NT2/D1 (cell line): ENCODE data around the gene POLRMT.
"Not testable (repeated sequence)": the region's sequence is repeated elsewhere in the genome, so short reads cannot be mapped to it uniquely, and the experiment has no call there.

Experiments
- DNase-seq: peaks from one replicate; pipeline ENCODE4 v3.0.0-alpha.2; 2011; ENCODE audit warnings: low read depth, low spot score
- H3K27me3 ChIP-seq: 2 replicates; pipeline ENCODE4 v1.6.0; 2011; ENCODE audit warnings: mild to moderate bottlenecking; ENCODE audit not compliant: insufficient read length, insufficient read depth
- H3K36me3 ChIP-seq: 2 replicates; pipeline ENCODE4 v1.6.1; 2011; ENCODE audit warnings: mild to moderate bottlenecking, low read length, mixed read lengths; ENCODE audit not compliant: insufficient read depth, insufficient read length
- H3K4me1 ChIP-seq: 2 replicates; pipeline ENCODE4 v1.5.1; 2011; ENCODE audit not compliant: insufficient read depth, insufficient read length
- H3K4me3 ChIP-seq: 2 replicates; pipeline ENCODE4 v1.5.1; 2011; ENCODE audit warnings: low read depth; ENCODE audit not compliant: insufficient read length
- H3K9ac ChIP-seq: 2 replicates; pipeline ENCODE4 v1.6.0; 2011; ENCODE audit warnings: low read depth; ENCODE audit not compliant: insufficient read length
- H3K9me3 ChIP-seq: 2 replicates; pipeline ENCODE4 v1.5.1; 2011; ENCODE audit warnings: mild to moderate bottlenecking, low read length; ENCODE audit not compliant: insufficient read depth
- SUZ12 ChIP-seq: IDR thresholded peaks from 2 replicates; pipeline ENCODE4 v1.6.1; 2011; ENCODE audit not compliant: insufficient read length, insufficient read depth; ENCODE audit errors: extremely low read depth
- YY1 ChIP-seq: IDR thresholded peaks from 2 replicates; pipeline ENCODE4 v1.6.1; 2011; ENCODE audit not compliant: insufficient read length, insufficient read depth
- ZNF274 ChIP-seq: IDR thresholded peaks from 2 replicates; pipeline ENCODE4 v1.6.1; 2011; ENCODE audit warnings: mild to moderate bottlenecking, low read depth, low read length

POLRMT gene

DNA sequence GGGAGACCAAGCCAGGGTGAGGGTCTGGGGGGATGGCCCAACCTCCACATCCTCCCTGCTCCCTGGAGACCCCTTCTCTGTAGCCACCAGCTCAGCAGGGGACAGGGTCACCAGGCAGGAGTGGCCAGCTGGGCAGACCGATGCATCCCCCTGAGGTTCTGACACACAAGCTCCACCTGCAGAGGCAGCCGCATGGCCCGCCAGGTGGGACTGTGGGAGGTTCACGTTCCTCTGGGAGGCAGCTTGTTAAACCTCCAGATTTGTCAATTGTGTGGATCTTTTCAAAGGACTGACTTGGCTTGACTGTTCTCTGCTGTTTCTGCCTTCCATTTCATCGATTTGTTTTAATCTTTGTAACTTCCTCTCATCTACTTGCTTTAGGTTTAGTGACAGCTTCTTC is 8.1 kb downstream of the POLRMT start:
- Histone ChIP-seq H3K9ac (no peak overlapping the region), H3K4me3 (no peak overlapping the region), H3K36me3 (peaks cover 84% of the 10 kb centered on the region), H3K9me3 (no peaks in the 10 kb centered on the region), H3K27me3 (no peaks in the 10 kb centered on the region), H3K4me1 (peaks cover 4% of the 10 kb centered on the region)
- no peak for DNase-seq
- TF ChIP-seq ZNF274, result no peak
- no peak for TF ChIP-seq YY1

- Histone ChIP-seq H3K4me3 (no peak overlapping the region), H3K4me1 (peaks cover 3% of the 10 kb centered on the region), H3K27me3 (no peaks in the 10 kb centered on the region), H3K36me3 (peaks cover 85% of the 10 kb centered on the region), H3K9ac (no peak overlapping the region), H3K9me3 (no peaks in the 10 kb centered on the region)
- TF ChIP-seq YY1 (no peak), ZNF274 (no peak), SUZ12 (no peak)
- DNase-seq, result no peak
Measured at GRCh38 chr19:624433-625109, 8.8 kb downstream of the POLRMT start.

GRCh38 chr19:623974-624373 is 9.4 kb downstream of the POLRMT start:
- Histone ChIP-seq H3K9ac (no peak overlapping the region), H3K4me3 (no peak overlapping the region), H3K27me3 (no peaks in the 10 kb centered on the region), H3K36me3 (peaks cover 85% of the 10 kb centered on the region), H3K4me1 (peaks cover 3% of the 10 kb centered on the region), H3K9me3 (no peaks in the 10 kb centered on the region)
- no peak for DNase-seq
- no peak for TF ChIP-seq ZNF274
- no peak for TF ChIP-seq SUZ12
- no peak for TF ChIP-seq YY1

DNA sequence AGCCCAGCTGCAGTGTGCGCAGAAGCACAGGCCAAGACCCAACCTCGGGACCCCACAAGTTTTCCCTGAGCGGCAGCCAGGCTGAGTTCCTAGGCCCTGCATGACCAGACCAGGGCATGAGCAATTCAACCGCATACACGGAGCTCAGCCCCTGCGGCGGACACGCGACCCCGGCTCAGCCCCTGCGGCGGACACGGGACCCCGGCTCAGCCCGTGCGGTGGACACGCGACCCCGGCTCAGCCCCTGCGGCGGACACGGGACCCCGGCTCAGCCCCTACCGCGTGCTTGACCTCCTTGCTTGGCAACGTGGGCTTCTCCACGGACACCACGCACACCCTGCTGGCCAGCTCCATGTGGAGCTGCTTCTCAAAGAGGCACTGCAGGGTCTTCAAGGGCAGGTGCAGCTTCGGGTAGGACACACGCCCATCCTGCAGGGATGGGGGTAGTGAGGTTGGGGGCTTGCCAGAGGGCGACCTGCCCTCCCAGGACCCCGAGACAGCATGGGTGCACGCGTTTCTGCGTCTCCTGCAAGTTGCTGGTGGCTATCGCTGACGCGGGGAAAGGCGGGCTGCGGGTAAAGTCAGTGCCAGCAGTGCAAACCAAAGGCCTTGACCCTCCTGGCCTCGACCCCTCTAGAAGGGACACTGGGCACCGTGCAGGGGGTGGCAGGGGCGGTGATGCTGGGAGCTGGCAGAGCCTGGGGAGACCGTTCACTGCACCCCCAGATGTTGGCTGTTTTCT is 10.0 kb downstream of the POLRMT start:
- Histone ChIP-seq H3K4me3 (no peak overlapping the region), H3K36me3 (peaks cover 85% of the 10 kb centered on the region), H3K9me3 (no peaks in the 10 kb centered on the region), H3K9ac (no peak overlapping the region), H3K4me1 (peaks cover 3% of the 10 kb centered on the region), H3K27me3 (no peaks in the 10 kb centered on the region)
- DNase-seq, result no peak
- TF ChIP-seq YY1 (no peak), ZNF274 (no peak), SUZ12 (no peak)

DNA sequence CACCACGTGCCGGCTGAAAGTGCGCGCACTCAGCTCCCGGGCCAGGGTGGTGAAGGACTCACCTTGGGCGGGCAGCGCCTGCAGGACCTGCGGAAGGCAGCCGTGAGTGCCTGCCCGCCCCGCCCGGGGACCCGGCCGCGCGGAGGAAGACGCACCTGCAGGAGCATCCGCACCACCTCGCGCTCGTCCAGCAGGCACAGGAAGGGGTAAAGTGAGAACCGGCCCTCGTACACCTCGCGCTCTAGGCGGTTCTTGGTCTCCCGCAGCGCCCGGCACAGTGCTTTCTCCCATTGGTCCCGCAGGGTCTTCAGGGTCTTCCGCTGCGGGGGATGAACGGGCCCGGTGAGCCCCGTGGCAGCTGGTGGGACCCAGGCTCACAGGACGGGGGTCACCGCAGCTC is 10.7 kb downstream of the POLRMT start:
- no peak for TF ChIP-seq SUZ12
- TF ChIP-seq YY1, result no peak
- TF ChIP-seq ZNF274, result no peak
- Histone ChIP-seq H3K36me3 (peaks cover 84% of the 10 kb centered on the region), H3K4me3 (no peak overlapping the region), H3K27me3 (no peaks in the 10 kb centered on the region), H3K9ac (no peak overlapping the region), H3K4me1 (peaks cover 3% of the 10 kb centered on the region), H3K9me3 (no peaks in the 10 kb centered on the region)
- DNase-seq, result no peak

DNA sequence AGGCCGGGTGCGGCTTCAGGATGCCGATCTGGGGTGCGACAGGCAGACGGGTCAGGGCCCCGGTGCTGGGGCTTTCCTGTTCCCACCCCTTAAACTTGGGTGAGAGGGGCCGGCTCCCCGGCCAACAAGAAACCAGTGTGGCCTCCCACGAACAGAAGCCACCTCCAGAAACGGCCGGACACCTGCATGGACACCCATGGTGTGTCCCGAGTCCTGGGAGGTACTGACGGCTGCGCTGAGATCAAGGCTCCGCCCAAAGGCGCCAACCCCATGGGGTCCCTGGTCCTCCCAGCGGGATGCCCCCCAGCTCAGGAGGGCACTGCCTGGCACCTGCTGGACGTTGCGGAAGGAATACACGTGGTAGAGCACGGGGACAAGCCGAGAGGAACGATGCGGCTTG is 11.5 kb downstream of the POLRMT start:
- TF ChIP-seq ZNF274 (no peak), YY1 (no peak), SUZ12 (no peak)
- no peak for DNase-seq
- H3K9ac ChIP-seq, result no peak overlapping the region
- peaks cover 86% of the 10 kb centered on the region for H3K36me3 ChIP-seq
- H3K4me1 ChIP-seq, result peaks cover 3% of the 10 kb centered on the region
- H3K9me3 ChIP-seq, result no peaks in the 10 kb centered on the region
- no peak overlapping the region for H3K4me3 ChIP-seq
- no peaks in the 10 kb centered on the region for H3K27me3 ChIP-seq

DNA sequence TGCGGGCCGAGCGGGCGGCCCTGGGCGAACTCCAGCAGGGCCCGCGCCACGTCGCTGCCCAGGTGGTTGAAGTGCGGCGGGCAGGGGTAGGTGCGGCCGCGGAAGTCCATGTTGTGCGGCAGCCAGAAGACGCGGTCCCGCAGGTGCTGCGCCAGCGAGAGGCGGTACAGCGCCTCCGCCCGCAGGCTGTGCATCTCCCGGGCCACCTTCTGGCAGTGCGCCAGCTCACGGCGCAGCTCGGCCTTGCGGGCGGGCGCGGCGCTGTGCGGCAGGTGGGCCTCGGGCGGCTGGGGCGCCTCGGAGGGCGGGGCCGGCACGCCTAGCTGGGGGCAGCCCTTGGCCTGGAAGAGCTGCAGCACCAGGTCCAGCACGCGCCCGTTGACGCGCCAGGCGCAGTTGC is 12.1 kb downstream of the POLRMT start:
- not testable (repeated sequence) for H3K9me3 ChIP-seq, DNase-seq, H3K27me3 ChIP-seq

More for the DNA sequence above, 12.1 kb downstream of the POLRMT start:
- H3K4me3 ChIP-seq, H3K4me1 ChIP-seq, H3K9ac ChIP-seq: not testable (repeated sequence)
- H3K36me3 ChIP-seq, result peaks cover 87% of the 10 kb centered on the region
